Effector memory CD8-positive, alpha-beta T cell (primary cell): Measurements from ENCODE around the gene EIF3B.
A peak's percentile ranks its signal among the peaks of the same experiment; 100 is the strongest.

Experiments
- ATAC-seq: fragments of 150-1000 bp; cut with Tn5 transposase; replicated peaks from 2 replicates; pipeline ENCODE4 v1.10.0; 2021; ENCODE audit warnings: mild to moderate bottlenecking, moderate library complexity
- DNase-seq, 3 experiments: peaks; one replicate each; pipeline ENCODE4 v3.0.0; 2021
- H3K27ac Mint-ChIP-seq, 2 donors: one replicate each; pipeline ENCODE4 v1.8.0; 2022; ENCODE audit warnings: mild to moderate bottlenecking in 2 of 2, mixed read lengths in 2 of 2, moderate library complexity in 2 of 2
- H3K27me3 Mint-ChIP-seq, 2 donors: one replicate each; pipeline ENCODE4 v1.8.0; 2022; ENCODE audit warnings: mixed read lengths in 2 of 2
- H3K36me3 Mint-ChIP-seq: one replicate; pipeline ENCODE4 v1.8.0; 2022; ENCODE audit warnings: mild to moderate bottlenecking, moderate library complexity, mixed read lengths; ENCODE audit not compliant: insufficient read depth
- H3K4me1 Mint-ChIP-seq, 2 donors: one replicate each; pipeline ENCODE4 v1.8.0; 2022; ENCODE audit warnings: low read depth in 2 of 2, mixed read lengths in 2 of 2
- H3K4me3 Mint-ChIP-seq, 2 donors: one replicate each; pipeline ENCODE4 v1.8.0; 2022; ENCODE audit warnings: mild to moderate bottlenecking in 2 of 2, mixed read lengths in 2 of 2, moderate library complexity in 2 of 2
- H3K9me3 Mint-ChIP-seq, 2 donors: one replicate each; pipeline ENCODE4 v1.8.0; 2022; ENCODE audit warnings: mixed read lengths in 2 of 2

Gene EIF3B

DNA sequence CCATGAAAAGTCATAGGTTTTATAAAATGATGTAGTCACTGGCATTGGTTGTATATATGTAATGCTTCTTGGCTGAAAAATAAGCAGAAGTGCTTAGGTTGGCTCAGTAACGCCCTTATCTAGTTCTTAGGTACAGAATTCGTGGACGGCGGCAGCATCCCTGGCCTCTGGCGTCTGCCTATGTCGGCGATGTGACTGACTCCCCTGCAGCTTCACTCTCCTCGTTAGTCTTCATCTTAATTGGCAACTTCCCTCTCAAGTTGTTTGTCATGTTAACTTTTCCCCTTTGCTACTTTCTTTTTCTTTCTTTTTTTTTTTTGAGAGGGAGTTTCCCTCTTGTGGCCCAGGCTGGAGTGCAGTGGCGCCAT, 67.3 kb downstream of the EIF3B start:
- Mint-ChIP-seq H3K9me3 (no peaks in the 10 kb centered on the region), H3K27me3 (no peaks in the 10 kb centered on the region), H3K27ac (no peak overlapping the region), H3K4me1 (peaks cover 33 to 37% of the 10 kb centered on the region in 2 donors), H3K4me3 (no peak overlapping the region), H3K36me3 (peaks cover 31% of the 10 kb centered on the region)
- DNase-seq: no peak
- no peak for ATAC-seq

DNA sequence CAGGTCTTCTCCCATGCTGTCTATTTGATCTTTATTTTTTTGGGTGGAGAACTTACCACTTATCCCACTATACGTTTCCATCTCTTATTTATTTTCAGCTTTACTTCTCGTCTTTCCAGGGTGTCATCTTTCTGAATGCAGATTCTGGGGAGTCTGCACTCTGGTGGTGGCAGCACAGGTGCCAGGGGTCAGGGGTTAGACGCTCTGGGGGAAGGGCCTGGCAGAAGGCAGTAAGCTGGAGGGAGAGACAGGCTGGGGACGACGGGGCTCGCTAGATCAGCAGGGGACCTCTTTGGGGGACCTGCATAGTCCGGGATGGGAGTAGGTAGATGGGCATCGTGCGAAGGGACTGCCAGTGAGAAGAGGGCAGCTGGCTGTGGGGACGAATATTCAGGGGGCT, 71.1 kb downstream of the EIF3B start:
- H3K36me3 Mint-ChIP-seq: peaks cover 16% of the 10 kb centered on the region
- no peak overlapping the region for H3K4me3 Mint-ChIP-seq
- ATAC-seq (no peak), DNase-seq (no peak)
- no peaks in the 10 kb centered on the region for H3K27me3 Mint-ChIP-seq
- H3K27ac Mint-ChIP-seq: peak overlapping the region in 1 of 2 donors; percentile 30
- H3K9me3 Mint-ChIP-seq: peaks cover 0 to under 1% of the 10 kb centered on the region in 2 donors
- peaks cover 30 to 47% of the 10 kb centered on the region in 2 donors for H3K4me1 Mint-ChIP-seq
